HL-60/S4 treated with phorbol 12-myristate 13-acetate at 8.2 ng/mL for 4 days and 3 days (cell line): ENCODE data around the gene PPP4R3A.
"Not testable (repeated sequence)": the region's sequence is repeated elsewhere in the genome, so short reads cannot be mapped to it uniquely, and the experiment has no call there.

Experiments used
- in situ Hi-C: fragments of 300-500 bp; cut with MboI; formaldehyde crosslinking; loops from 2 replicates; pipeline ENCODE4 v1.15.0; 2022; ENCODE audit warnings: low sequenced_read_pairs

The PPP4R3A gene

GRCh38 chr14:91444335-91445020, 65.6 kb downstream of the PPP4R3A start:
- in situ Hi-C loops, result no loop called here

GRCh38 chr14:91439345-91439744, 70.8 kb downstream of the PPP4R3A start:
- in situ Hi-C loops, result no loop called here

DNA sequence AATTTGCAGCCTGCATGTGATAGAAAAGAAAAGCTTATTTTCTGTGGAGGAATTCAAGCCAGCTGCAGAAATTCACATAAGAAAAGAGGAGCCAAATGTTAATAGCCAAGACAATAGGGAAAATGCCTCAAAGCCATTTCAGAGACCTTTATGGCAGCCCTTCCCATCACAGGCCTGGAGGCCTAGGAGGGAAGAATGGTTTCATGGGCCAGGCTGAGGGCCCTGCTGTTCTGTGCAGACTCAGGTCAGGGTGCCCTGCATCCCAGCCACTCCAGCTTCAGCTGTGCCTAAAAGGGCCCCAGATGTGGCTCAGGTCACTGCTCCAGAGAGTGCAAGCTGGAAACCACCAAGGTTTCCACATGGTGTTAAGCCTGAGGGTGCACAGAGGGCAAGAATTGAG, 71.3 kb downstream of the PPP4R3A start:
- in situ Hi-C loops, result no loop called here

DNA sequence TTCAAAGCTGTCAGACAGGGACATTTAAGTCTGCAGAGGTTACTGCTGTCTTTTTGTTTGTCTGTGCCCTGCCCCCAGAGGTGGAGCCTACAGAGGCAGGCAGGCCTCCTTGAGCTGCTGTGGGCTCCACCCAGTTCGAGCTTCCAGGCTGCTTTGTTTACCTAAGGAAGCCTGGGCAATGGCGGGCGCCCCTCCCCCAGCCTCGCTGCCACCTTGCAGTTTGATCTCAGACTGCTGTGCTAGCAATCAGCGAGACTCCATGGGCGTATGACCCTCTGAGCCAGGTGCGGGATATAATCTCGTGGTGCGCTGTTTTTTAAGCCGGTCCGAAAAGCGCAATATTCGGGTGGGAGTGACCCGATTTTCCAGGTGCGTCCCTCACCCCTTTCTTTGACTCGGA, 73.8 kb downstream of the PPP4R3A start:
- in situ Hi-C loops, result not testable (repeated sequence)

GRCh38 chr14:91429385-91429784, 80.7 kb downstream of the PPP4R3A start:
- in situ Hi-C loops, result no loop called here

DNA sequence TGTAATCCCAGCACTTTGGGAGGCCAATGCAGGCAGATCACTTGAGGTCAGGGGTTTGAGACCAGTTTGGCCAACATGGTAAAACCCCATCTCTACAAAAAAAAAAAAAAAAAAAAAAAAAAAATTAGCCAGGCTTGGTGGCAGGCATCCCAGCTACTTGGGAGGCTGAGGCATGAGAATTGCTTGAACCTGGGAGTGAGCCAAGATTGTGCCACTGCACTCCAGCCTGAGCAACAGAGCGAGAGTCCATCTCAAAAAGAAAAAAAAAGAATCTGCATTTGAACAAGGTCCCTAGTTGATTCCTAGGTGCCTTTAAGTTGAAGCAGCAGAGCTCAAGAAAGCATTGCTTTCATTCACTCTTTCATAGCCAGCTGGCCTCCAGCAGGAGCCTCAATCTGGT, 81.2 kb downstream of the PPP4R3A start:
- in situ Hi-C loops, result not testable (repeated sequence)

GRCh38 chr14:91425531-91425944, 84.6 kb downstream of the PPP4R3A start:
- in situ Hi-C loops, result not testable (repeated sequence)

GRCh38 chr14:91424813-91425530, 85.1 kb downstream of the PPP4R3A start:
- in situ Hi-C loops, result no loop called here

DNA sequence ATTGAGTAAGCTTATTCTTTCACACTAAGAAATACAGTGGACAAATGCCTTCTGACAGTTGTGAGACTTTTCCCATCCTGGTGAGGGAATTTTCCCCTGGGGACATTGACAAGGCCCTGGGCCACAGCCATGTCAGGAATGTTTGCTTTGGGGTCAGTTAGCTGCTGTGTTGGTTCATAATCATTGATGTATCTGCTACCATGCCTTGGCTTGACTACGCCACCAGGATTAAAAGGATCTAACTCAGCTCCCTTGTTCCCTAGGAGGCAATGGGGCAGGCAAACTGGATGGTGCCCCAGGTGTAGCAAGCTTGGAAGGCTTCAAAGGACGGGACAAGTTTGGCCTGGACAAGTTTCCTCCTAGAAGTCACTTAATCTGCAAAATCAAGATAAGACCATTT, 89.4 kb downstream of the PPP4R3A start:
- in situ Hi-C loops, result no loop called here

DNA sequence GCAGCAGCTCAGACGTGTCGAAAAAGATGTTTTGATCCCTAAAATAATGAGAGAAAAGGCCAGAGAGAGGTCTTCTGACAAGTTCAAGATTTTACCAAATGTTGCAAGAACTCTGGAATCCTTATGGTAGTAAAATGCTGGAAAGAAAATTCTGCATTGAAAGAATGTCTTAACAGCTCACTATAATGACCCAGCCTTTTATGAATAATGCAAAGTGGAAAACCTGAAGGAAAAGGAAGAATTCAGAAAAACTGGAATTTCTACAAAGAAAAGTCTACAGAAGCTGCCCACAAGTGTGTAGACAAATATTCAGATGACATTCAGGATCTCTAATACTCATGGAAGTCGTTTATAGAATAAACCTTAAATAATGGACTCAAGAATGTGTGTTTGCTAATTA, 90.7 kb downstream of the PPP4R3A start:
- in situ Hi-C loops, result no loop called here

DNA sequence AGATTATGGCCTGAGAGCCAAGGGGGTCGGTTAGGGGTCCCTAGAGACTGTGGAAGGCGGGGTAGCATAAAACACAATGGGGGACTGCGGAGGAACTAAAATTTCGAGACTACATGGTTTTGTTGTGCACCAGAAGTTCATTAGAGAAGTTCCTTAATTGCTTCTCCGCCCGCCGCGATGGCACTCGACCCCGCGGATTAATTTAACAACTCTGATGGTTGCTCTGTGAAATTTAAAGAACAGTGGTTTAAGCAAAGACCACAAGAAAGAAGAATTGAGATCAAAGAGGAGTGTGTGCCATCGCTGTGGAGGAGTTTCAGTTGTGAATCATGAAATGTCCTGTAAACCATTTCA, 91.1 kb downstream of the PPP4R3A start:
- in situ Hi-C loops, result no loop called here

DNA sequence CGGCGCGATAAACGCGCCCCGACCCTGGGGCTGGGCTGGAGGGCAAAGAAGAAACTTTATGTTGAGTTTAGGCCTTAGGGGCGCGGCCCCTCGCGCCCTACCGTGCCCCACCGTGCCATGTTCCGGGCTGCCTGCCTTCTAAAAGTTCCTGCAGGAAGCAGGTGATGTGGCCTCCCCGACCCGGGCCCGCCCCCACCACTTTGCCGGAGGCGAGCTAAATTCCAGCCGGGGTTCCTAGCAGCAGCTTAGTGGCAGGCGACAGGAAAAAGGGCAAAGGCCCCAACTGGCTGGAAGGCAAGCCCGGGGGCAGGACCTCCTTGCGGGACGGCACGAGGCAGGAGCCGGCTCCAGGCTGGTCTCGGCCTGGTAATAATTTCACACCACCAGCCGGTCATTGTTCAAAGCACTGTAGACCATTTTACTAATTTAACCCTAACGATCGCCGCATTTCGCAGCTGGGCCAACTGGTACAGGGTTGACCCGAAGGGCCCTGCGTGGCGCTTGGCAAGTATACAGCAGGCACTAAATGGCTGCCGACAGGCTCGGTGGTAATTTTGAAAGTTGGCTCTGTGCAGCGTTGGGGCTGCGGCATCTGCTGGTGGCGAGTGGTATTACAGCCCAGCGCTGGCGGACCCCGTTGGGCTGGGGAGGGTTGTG, 91.6 kb downstream of the PPP4R3A start:
- in situ Hi-C loops, result no loop called here

DNA sequence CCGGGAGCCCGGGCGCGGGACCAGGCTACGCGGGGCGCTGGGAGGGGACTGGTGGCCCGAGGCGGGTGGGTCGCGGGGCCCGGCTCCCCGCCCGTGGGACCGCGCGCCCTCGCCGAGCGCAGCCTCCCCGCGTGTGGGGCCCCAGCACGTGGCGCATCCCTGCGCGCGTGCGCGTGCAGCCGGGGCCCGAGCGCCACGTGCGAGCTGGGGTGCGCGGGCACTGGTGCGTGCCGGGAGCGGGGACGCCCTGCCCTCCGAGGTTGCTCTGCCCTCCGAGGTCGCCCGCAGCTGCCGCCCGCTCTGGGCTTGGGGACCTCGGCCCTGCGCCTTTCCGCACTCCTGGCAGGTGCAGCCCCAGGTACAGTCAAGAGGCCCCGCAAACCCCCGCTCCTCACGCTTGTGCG, 92.1 kb downstream of the PPP4R3A start:
- in situ Hi-C loops, result no loop called here

DNA sequence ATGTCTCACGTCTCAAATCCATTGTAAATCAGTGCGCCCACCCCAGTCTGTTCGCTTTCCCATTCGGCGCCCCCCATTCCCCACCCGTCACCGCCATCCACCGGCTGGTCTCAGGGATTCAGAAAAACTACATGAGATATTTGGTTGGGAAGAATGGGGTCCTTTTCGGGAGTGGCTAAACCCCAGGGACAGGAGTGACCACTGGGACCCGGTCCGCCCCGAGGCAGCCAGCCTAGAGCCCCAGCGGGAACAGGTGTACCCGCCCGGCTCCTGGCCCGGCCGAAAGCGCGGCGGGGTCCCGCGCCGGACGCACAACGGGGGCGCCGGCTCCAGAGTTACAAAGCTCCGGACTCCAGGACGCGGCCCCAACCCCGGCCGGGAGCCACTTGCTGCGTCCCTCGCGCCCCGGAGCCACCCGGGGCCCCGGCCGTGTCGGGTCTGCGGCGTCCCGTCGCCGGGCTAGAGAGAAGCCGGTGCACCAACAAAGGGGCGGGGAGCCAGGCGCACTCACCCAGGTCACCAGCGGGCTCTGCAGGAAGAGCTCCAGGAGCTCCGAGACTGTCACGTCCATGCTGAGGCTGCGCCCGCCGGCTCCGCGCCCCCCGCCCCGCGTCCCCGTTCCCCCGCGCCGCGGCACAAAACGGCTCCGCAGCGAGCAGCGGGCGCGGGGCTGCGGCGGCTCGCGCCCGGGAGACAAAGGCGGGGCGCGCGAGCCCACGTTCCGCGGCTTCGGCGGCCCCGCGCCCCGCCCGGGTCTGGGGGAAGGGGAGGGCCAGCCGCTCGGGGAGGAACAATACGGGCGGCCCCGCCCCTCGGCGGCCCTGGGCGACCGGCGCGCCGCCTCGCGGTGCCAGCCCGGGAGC, 92.8 kb downstream of the PPP4R3A start, which contains the start of gene CCDC88C:
CCDC88C (minus strand) TSS at position 701 of the 863 bp plus-strand sequence; CDS start at position 571, 130 bp downstream.
- in situ Hi-C loops, result no loop called here

DNA sequence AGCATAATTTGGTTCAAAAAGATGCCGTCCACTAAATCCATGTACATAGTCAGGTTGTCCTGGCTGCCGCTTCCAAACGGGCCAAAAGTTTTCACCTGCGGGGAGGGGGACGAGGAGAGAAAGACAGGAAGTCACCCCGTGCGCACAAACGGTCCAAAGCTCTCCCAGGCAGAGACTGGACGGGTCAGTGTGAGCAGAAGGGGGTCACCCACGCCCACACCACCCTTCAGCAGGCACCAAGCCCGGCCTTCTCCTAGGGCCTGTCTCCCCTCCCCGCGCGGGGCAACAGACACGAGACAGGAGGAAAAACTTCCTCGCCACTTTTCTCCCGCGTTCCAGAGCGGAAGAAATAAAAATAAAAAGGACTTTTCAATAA, 93.4 kb downstream of the PPP4R3A start:
- in situ Hi-C loops, result no loop called here

DNA sequence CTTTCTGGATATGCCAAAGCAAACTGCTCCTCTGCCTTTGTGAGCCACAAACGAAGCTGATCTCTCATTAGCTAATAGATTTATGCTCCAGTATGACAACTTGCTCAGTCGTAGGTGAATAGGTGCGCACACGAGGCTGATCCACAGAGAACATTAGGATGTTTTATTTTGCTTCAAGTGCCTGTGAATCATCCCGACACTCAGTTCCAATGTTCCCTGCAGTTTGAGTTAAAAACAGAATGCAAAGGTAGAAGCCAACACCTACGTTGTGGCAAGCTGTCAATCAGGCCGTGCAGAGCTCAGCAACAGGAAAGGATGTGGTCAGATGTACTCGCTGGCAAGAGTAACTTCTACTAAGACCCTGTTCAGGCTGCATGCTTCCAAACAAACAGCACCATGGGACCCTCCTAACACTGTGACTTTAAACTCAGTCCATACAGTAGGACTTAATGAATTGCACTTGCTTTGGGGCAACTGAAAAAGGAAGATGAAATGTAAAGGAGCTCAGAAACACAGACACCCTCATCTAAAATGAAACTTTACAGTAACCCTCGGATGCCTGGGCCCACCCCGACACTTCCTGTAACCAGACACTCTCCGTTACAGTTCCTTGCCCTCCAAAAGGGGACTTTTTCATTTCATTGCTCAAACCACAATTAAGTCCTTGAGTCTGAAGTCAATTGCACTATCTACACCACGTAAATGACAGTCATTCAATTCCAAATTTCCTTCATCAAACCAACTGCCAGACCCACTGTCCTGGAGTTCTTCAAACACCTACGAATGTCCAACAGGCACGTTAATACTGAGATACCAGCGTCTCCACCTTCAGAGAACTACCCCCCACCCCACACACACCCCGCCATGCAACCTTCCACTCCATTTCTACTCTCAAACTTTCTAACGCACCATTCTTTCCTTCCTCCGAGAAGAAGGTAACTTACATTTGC, 94.0 kb downstream of the PPP4R3A start:
- in situ Hi-C loops, result no loop called here

DNA sequence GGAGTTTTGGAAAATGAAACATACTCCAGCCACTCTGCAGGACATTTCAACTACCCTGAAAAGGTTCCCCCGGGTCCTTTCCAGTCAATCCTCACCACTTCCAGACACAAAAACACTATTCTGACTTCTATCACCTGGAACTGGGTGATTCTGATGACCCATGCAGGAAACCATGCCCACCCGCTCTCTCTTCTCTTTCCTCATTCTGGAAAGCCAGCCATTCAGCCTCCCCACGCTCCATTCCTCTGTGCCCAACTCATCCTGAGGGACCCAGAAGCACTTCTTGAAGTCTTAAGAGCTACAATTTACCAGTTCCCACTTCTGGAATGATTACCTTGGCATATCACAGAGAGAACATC, 95.7 kb downstream of the PPP4R3A start:
- in situ Hi-C loops, result no loop called here

GRCh38 chr14:91413547-91414474, 96.3 kb downstream of the PPP4R3A start:
- in situ Hi-C loops, result no loop called here

GRCh38 chr14:91412939-91413338, 97.2 kb downstream of the PPP4R3A start:
- in situ Hi-C loops, result no loop called here
